HepG2 (cell line): Measurements from ENCODE around the gene PEX19. TPM values are rescaled to one million over a fixed set of nuclear protein-coding genes. Genes with fewer than 3 reads are reported as not detected.
A peak's percentile ranks its signal among the peaks of the same experiment; 100 is the strongest.

Experiments used
- ATAC-seq: fragments of 200-7000 bp; cut with Tn5 transposase; 3 replicates; pipeline ENCODE4 v1.9.1; 2020; ENCODE audit warnings: mild to moderate bottlenecking, moderate library complexity
- BruUV-seq: library from RNA; stranded (reverse); fragments of 400-500 nt; replicated peaks from 2 replicates; lab custom pipeline; 2021; lab: Mats Ljungman, UMichigan
- CTCF ChIA-PET: fragments of 300-600 bp; formaldehyde crosslinking; extraction: SDS; loops from one replicate; lab custom pipeline; 2021; ENCODE audit warnings: low total read pairs, inconsistent platforms, low intra/inter-chr PET ratio; lab: Yijun Ruan, JAX
- POLR2A ChIA-PET: fragments of 350-600 bp; sonication (Branson Sonifier 250); formaldehyde crosslinking; loops from one replicate; lab custom pipeline; 2020; ENCODE audit warnings: antibody characterized with exemption, inconsistent platforms; lab: Yijun Ruan, JAX
- DNase-seq: peaks from one replicate; pipeline ENCODE4 v3.0.0-alpha.2; 2015; ENCODE audit warnings: low spot score
- FAIRE-seq: peaks from 3 replicates; lab custom pipeline; 2011; peaks lifted over from hg19 to GRCh38; lab: Jason Lieb, UNC
- H2AFZ ChIP-seq: one replicate; pipeline ENCODE4 v1.6.1; 2011; ENCODE audit warnings: low read length, inconsistent platforms
- H3K27ac ChIP-seq: fragments of 300-600 bp; 3 replicates; pipeline ENCODE4 v1.8.0; 2011; ENCODE audit warnings: mixed run types, mild to moderate bottlenecking, mixed read lengths, low read length, inconsistent platforms; ENCODE audit not compliant: insufficient read depth; ENCODE audit errors: extremely low read length
- H3K27me3 ChIP-seq, 2 experiments: fragments of 200-600 bp in 1 of 2; 2 replicates in 1 of 2; 3 replicates in 1 of 2; pipeline versions ENCODE4 v1.6.0 to v1.8.0; 2011; ENCODE audit warnings: low read length in 2 of 2, mild to moderate bottlenecking in 2 of 2, moderate library complexity in 2 of 2, inconsistent platforms in 1 of 2; ENCODE audit not compliant: insufficient read depth in 2 of 2, control insufficient read depth in 1 of 2
- H3K36me3 ChIP-seq, 2 experiments: fragments of 200-600 bp in 1 of 2; replicated peaks in 1 of 2; 2 replicates in 1 of 2; 3 replicates in 1 of 2; pipeline versions ENCODE4 v1.5.1 to v1.8.0; 2011; ENCODE audit warnings: low read length in 2 of 2, inconsistent platforms in 1 of 2; ENCODE audit not compliant: insufficient read depth in 2 of 2, control insufficient read depth in 1 of 2
- H3K4me1 ChIP-seq: 2 replicates; pipeline ENCODE4 v1.5.1; 2012; ENCODE audit warnings: low read length, inconsistent platforms; ENCODE audit not compliant: insufficient read depth
- H3K4me2 ChIP-seq: 2 replicates; pipeline ENCODE4 v1.6.0; 2011; ENCODE audit warnings: low read depth, low read length, inconsistent platforms
- H3K4me3 ChIP-seq, 3 experiments: fragments of 200-600 bp in 1 of 3; sonication (generic), shearing (Covaris generic) in 1 of 3; replicated peaks in 1 of 3; 2 replicates each; pipeline ENCODE4 v1.5.1; 2011 to 2016; ENCODE audit warnings: low read length in 3 of 3, inconsistent platforms in 2 of 3, low read depth in 2 of 3, mild to moderate bottlenecking in 2 of 3, control low read depth in 1 of 3, mixed read lengths in 1 of 3; ENCODE audit not compliant: insufficient read depth in 1 of 3
- H3K79me2 ChIP-seq: one replicate; pipeline ENCODE4 v1.6.1; 2011; ENCODE audit warnings: low read length, inconsistent platforms; ENCODE audit not compliant: insufficient read depth
- H3K9ac ChIP-seq: 2 replicates; pipeline ENCODE4 v1.6.0; 2011; ENCODE audit warnings: mild to moderate bottlenecking, low read depth, low read length, inconsistent platforms; ENCODE audit not compliant: insufficient read depth
- H3K9me3 ChIP-seq: 2 replicates; pipeline ENCODE4 v1.5.1; 2012; ENCODE audit warnings: mild to moderate bottlenecking, low read length
- H4K20me1 ChIP-seq: 2 replicates; pipeline ENCODE4 v1.6.0; 2011; ENCODE audit warnings: inconsistent platforms, mild to moderate bottlenecking, low read length, moderate library complexity; ENCODE audit not compliant: insufficient read depth
- AGO2 ChIP-seq: fragments of 200-400 bp; formaldehyde crosslinking; optimal IDR thresholded peaks from 2 replicates; pipeline ENCODE3; 2017; ENCODE audit warnings: mild to moderate bottlenecking, low read depth, low read length, moderate library complexity
- ATF7-NPFF ChIP-seq: sonication (generic); formaldehyde crosslinking; IDR thresholded peaks from 2 replicates; pipeline ENCODE4 v1.8.1; 2023; ENCODE audit warnings: mild to moderate bottlenecking, low read depth, missing genetic modification reagents, moderate library complexity
- CCDC6 ChIP-seq: sonication (generic); formaldehyde crosslinking; IDR thresholded peaks from 2 replicates; pipeline ENCODE4 v1.8.1; 2022; ENCODE audit warnings: mild to moderate bottlenecking, missing genetic modification reagents, moderate library complexity
- FOXK1 ChIP-seq: sonication (generic); formaldehyde crosslinking; IDR thresholded peaks from 2 replicates; pipeline ENCODE4 v1.4.0; 2020; ENCODE audit warnings: low read depth, missing genetic modification reagents, borderline replicate concordance
- GFI1 ChIP-seq: sonication (generic); formaldehyde crosslinking; IDR thresholded peaks from 2 replicates; pipeline ENCODE4 v1.5.0; 2020; ENCODE audit warnings: missing genetic modification reagents, mild to moderate bottlenecking, borderline replicate concordance
- MBNL3 ChIP-seq: fragments of 250-450 bp; sonication (Bioruptor Pico); conservative IDR thresholded peaks from 2 replicates; pipeline ENCODE4 v1.8.0; 2022; ENCODE audit warnings: mild to moderate bottlenecking, inconsistent platforms
- MED1 ChIP-seq: sonication (generic); formaldehyde crosslinking; IDR thresholded peaks from 2 replicates; pipeline ENCODE4 v1.4.0; 2020; ENCODE audit warnings: missing genetic modification reagents
- MZF1 ChIP-seq: sonication (generic); formaldehyde crosslinking; IDR thresholded peaks from 2 replicates; pipeline ENCODE4 v1.8.1; 2023; ENCODE audit warnings: mild to moderate bottlenecking, missing genetic modification reagents, borderline replicate concordance
- POLR2AphosphoS2 ChIP-seq: IDR thresholded peaks from 2 replicates; pipeline ENCODE4 v1.6.1; 2011; ENCODE audit warnings: low read depth, low read length, improper control_type of control experiment
- SIN3B ChIP-seq: fragments of 150-350 bp; IDR thresholded peaks from 2 replicates; pipeline ENCODE4 v1.6.1; 2014; ENCODE audit warnings: low read length
- SOX13 ChIP-seq, 3 experiments: fragments of 450-650 bp in 1 of 3; sonication (generic) in 1 of 3; formaldehyde crosslinking in 1 of 3; IDR thresholded peaks in 2 of 3; conservative IDR thresholded peaks in 1 of 3; 2 replicates each; pipeline versions ENCODE4 v1.5.0 to v1.6.1; 2016 to 2020; ENCODE audit warnings: antibody characterized with exemption in 1 of 3, mild to moderate bottlenecking in 1 of 3, missing compliant biosample characterization in 1 of 3, missing genetic modification reagents in 1 of 3, moderate library complexity in 1 of 3
- SOX6 ChIP-seq, 2 experiments: fragments of 450-650 bp in 1 of 2; sonication (generic) in 1 of 2; formaldehyde crosslinking in 1 of 2; IDR thresholded peaks; 2 replicates each; pipeline versions ENCODE4 v1.4.0 to v1.6.1; 2017 to 2020; ENCODE audit warnings: antibody characterized with exemption in 1 of 2, mild to moderate bottlenecking in 1 of 2, missing genetic modification reagents in 1 of 2
- STAG1 ChIP-seq: sonication (generic); formaldehyde crosslinking; IDR thresholded peaks from 2 replicates; pipeline ENCODE4 v1.4.0; 2020; ENCODE audit warnings: missing genetic modification reagents
- TEF ChIP-seq: sonication (generic); formaldehyde crosslinking; IDR thresholded peaks from 2 replicates; pipeline ENCODE4 v1.5.0; 2020; ENCODE audit warnings: missing genetic modification reagents
- ZBTB33 ChIP-seq: sonication (generic); formaldehyde crosslinking; IDR thresholded peaks from 2 replicates; pipeline ENCODE4 v1.4.0; 2020; ENCODE audit warnings: missing genetic modification reagents
- ZNF543 ChIP-seq: sonication (generic); formaldehyde crosslinking; IDR thresholded peaks from 2 replicates; pipeline ENCODE4 v1.4.0; 2020; ENCODE audit warnings: mild to moderate bottlenecking, missing genetic modification reagents
- ZNF678 ChIP-seq: sonication (generic); formaldehyde crosslinking; IDR thresholded peaks from 2 replicates; pipeline ENCODE4 v1.4.0; 2020; ENCODE audit warnings: mild to moderate bottlenecking, missing genetic modification reagents
- ZNF703 ChIP-seq: sonication (generic); formaldehyde crosslinking; IDR thresholded peaks from 2 replicates; pipeline ENCODE4 v1.5.1; 2020; ENCODE audit warnings: missing genetic modification reagents, mild to moderate bottlenecking, moderate library complexity, borderline replicate concordance
- ZNF724P ChIP-seq: sonication (generic); formaldehyde crosslinking; IDR thresholded peaks from 2 replicates; pipeline ENCODE4 v1.8.0; 2022; ENCODE audit warnings: missing genetic modification reagents, borderline replicate concordance
- ZNF780A ChIP-seq: sonication (generic); formaldehyde crosslinking; IDR thresholded peaks from 2 replicates; pipeline ENCODE4 v1.8.0; 2022; ENCODE audit warnings: mild to moderate bottlenecking, missing genetic modification reagents, moderate library complexity
- WGBS: methylation state at CpG from one replicate; pipeline ENCODE4 v1.1.6; 2017; ENCODE audit warnings: low lambda C conversion rate; 5-methylcytosine and 5-hydroxymethylcytosine counted together
- in situ Hi-C: cut with HindIII; loops from 2 replicates; pipeline ENCODE4 v1.10.0; 2017; ENCODE audit warnings: low pct_unique_long_range_greater_than_20kb; ENCODE audit not compliant: extremely low pct_ligation_motif_present
- intact Hi-C: fragments of 100-400 bp; cut with micrococcal nuclease; formaldehyde crosslinking; loops from one replicate; pipeline ENCODE4 v1.10.0; 2022; ENCODE audit not compliant: unreplicated experiment
- polyA plus RNA-seq, 8 experiments: library from polyadenylated mRNA; depleted of rRNA in 3 of 8; stranded (reverse) in 7 of 8; unstranded in 1 of 8; fragments of >200 nt; fragmentation: Illumina TruSeq in 4 of 8; extraction: Trizol in 4 of 8; gene quantifications; 2 replicates each; pipeline versions ENCODE4 v1.2.1 to v1.2.3, GENCODE V29; 2011 to 2016; ENCODE audit warnings: low read depth in 4 of 8, missing spikeins in 1 of 8, mixed read lengths in 1 of 8; ENCODE audit not compliant: insufficient read depth in 1 of 8
- total RNA-seq, 5 experiments: library from RNA; depleted of rRNA; stranded (reverse); fragments of >200 nt; fragmentation: Illumina TruSeq; extraction: Trizol; gene quantifications; 2 replicates each; pipeline ENCODE4 v1.2.3, GENCODE V29; 2016; ENCODE audit warnings: low read depth in 1 of 5

Gene PEX19
- total and polyA plus RNA-seq, 2 of the 13 experiments (the other 11 are each of a cell fraction or from before 2014, with no cell fraction given), result 47.0 to 51.8 TPM

DNA sequence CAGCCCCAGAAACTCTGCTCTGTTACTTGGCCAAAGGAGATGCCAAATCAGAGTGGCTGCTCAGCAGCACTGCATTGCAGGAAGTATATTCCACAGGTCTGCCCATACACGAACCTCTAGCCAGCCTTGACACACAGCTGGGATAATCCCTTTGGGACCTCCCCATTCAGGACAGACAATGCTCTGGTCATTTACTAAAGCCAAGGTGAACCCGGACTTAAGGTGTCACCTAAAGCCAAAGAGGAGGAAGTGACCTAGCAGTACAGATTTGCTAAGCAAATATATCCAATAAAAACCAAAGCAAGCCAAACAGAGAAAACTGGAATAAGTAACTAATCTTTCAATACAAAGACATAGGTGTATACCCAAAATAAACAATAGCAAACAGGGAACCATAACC is 30.4 kb upstream of the PEX19 start (continued):
- TF ChIP-seq MED1, result no peak
- no peak for TF ChIP-seq POLR2AphosphoS2
- no peak for TF ChIP-seq SOX6 (IDR thresholded peaks at IDR 0.05)
- peak; percentile 60; the same call in 1 of the 2 replicates for TF ChIP-seq SOX6 (CRISPR knock-in tag; IDR thresholded peaks at IDR 0.05)
- TF ChIP-seq ZNF724P (CRISPR knock-in tag), result no peak
- no peak for TF ChIP-seq ZNF703 (CRISPR knock-in tag)
- TF ChIP-seq GFI1 (CRISPR knock-in tag), result peak; percentile 97
- TF ChIP-seq ZNF543 (CRISPR knock-in tag), result no peak
- no peak for TF ChIP-seq SOX13 (IDR thresholded peaks at IDR 0.05)
- TF ChIP-seq SOX13 (CRISPR knock-in tag; conservative IDR thresholded peaks at IDR 0.05 in 1 of 2, IDR thresholded peaks at IDR 0.05 in 1 of 2), result peak in 1 of 2 experiments; percentile 72; a peak in 2 of 4 replicates

- TF ChIP-seq CCDC6 (CRISPR knock-in tag) (no peak), FOXK1 (no peak), MBNL3 (no peak), TEF (CRISPR knock-in tag) (no peak), SIN3B (no peak), ZNF678 (CRISPR knock-in tag) (no peak), ZNF780A (no peak), MZF1 (no peak), AGO2 (no peak), STAG1 (CRISPR knock-in tag) (no peak), ATF7-NPFF (CRISPR knock-in tag) (no peak), ZBTB33 (CRISPR knock-in tag) (no peak)
- no peak overlapping the region for H3K27ac ChIP-seq
- no peak overlapping the region for H3K4me2 ChIP-seq
- no TSS peak for BruUV-seq
- ChIA-PET CTCF (no interaction called here), POLR2A (no interaction called here)
- H3K79me2 ChIP-seq, result no peaks in the 10 kb centered on the region
- H3K27me3 ChIP-seq, result no peaks in the 10 kb centered on the region
- intact Hi-C loops, result no loop called here
- no peaks in the 10 kb centered on the region for H4K20me1 ChIP-seq
- FAIRE-seq, result no peak
- DNase-seq, result no peak
- H3K4me3 ChIP-seq, result no peak overlapping the region
- no peaks in the 10 kb centered on the region for H3K9me3 ChIP-seq
- WGBS, result 89% methylated on average over 1 of the region's 1 CpG
- in situ Hi-C loops, result no loop called here
- no peak for ATAC-seq
- no peaks in the 10 kb centered on the region for H3K4me1 ChIP-seq
- peaks cover 36 to 90% of the 10 kb centered on the region in 2 experiments for H3K36me3 ChIP-seq
- H2AFZ ChIP-seq, result no peak overlapping the region
- H3K9ac ChIP-seq, result no peak overlapping the region
These were observed 24.6 kb upstream of the PEX19 start for GRCh38 chr1:160309571-160309970.
